GM18907 (cell line): ENCODE measurements around the gene RFNG.

Experiments
- ATAC-seq: cut with Tn5 transposase; IDR thresholded peaks from one replicate; pipeline ENCODE4 v1.9.1; 2021; ENCODE audit warnings: mild to moderate bottlenecking, moderate library complexity; ENCODE audit not compliant: unreplicated experiment

Gene RFNG

GRCh38 chr17:82004517-82005455 lies 46.8 kb downstream of the RFNG start:
- no peak for ATAC-seq

GRCh38 chr17:82003411-82004381 lies 47.9 kb downstream of the RFNG start:
- ATAC-seq, result no peak

- ATAC-seq, result no peak
These were observed 50.0 kb downstream of the RFNG start for GRCh38 chr17:82001571-82002056.

DNA sequence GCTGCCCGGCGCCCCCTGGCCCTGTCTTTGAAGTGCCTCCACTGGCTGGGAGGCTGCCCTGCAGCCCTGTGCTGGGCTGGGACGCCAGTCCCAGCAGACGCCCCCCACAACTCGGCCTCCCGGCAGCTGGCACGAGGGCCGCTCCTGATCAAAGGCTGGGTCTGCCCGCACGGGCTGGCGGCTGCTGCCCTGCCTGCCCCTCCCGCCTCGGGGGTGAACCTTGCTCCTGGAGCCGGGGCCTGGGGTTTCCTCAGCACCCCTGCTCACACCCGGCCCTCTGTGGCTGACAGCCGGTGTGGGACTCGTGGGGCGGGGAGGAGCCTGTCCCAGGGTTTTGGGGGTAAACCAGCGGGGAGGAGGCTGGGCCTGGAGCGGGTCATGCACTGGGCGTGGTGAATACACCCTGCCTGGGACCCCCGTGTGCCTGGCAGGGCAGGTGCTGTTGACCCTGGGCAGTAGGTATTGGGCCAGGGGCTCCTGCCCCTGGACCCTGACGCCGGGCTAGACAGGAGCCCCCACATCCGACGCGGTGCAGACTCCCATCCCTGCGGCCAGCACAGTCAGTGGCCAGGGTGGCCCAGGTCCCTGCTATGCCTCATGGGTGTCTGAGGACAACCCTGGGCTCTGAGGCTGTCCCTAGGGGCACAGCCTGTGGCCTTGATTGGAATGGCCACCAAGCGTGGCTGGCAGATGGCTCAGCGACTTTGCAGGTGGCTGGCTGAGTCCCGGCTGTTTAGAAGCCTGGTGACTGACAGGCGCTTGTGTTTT lies 50.6 kb downstream of the RFNG start:
- ATAC-seq, result no peak

- no peak for ATAC-seq
These were observed 51.4 kb downstream of the RFNG start for GRCh38 chr17:81999976-82000802.

DNA sequence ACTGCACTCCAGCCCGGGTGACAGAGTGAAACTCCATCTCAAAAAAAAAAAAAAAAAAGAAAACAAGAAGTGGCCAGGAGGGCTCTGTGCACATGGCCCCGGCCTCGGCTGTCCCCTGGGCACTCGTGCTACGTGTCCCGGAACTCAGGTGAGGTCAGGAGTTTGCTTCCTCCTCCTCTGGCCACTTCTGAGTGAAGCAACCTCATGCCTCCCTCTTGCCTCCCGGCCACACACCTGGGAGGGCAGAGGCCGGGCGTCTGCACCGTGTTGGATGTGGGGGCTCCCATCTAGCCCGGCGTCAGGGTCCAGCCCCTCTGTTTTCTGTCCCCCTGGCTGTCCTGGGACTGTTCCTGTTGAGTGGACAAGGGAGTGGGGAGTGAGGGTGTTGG lies 52.0 kb downstream of the RFNG start:
- no peak for ATAC-seq

DNA sequence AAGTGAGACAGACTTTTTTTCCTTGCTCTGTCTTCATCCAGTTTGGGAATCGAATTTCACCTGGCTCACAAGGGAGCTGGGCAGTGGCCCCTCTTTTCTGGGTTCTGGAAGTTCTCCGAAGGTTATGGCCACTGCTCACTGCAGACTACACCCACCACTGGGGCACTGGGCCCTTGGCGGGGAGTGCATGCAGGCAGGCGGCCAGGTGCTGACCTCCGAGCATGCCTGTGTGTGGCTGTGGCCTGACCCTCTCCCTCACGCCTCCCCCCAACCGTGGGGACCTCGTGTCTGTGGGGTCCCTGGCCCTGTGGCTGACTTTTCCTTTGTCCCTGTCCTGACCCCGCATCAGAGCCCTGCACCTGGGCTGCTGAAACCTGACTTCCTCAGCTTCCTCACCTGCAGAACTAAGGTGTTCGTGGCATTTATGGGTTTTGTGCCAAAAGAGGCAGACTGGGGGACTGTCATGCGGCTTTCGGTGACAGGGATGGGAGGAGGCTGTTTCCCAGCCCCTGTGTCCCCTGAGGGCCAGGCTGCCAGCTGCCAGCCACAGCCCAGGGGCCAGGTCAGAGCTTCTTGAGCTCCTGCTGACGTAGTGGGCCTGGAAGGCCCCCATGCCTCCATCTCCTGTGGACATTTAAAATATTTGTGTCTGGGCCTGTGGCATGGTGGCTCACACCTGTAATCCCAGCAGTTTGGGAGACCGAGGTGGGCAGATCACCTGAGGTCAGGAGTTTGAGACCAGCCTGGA lies 52.7 kb downstream of the RFNG start:
- ATAC-seq, result no peak

DNA sequence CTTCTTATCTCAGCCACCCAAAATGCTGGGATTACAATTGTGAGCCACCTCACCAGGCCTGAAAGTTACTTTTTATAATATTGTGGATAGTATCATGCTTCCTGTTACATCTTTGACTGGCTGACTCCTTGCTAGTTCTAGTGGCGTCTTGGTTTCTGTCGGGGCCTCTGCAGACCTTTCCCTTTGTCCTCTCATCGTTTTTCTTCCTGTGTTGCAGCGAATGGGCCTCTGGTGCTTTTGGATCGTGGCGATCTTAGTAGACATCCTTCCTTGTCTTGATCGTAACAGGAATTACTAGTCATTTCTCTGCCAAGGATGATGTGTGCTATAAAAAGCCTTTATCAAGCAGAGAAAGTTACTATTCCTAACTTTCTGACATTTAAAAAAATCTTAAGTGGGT lies 53.4 kb downstream of the RFNG start:
- no peak for ATAC-seq
